HEK293 (cell line): ENCODE measurements around the gene EIF3F.

Experiments used
- CTCF ChIP-seq: fragments of 450-650 bp; formaldehyde crosslinking; IDR thresholded peaks from 2 replicates; pipeline ENCODE4 v1.5.1; 2016; ENCODE audit warnings: missing biosample characterization, missing genetic modification characterization
- ZBTB7A ChIP-seq: fragments of 450-650 bp; formaldehyde crosslinking; IDR thresholded peaks from 2 replicates; pipeline ENCODE4 v1.5.1; 2016; ENCODE audit warnings: low read depth, missing biosample characterization, missing genetic modification characterization
- ZNF214 ChIP-seq: fragments of 450-650 bp; formaldehyde crosslinking; IDR thresholded peaks from 2 replicates; pipeline ENCODE4 v1.5.1; 2017; ENCODE audit warnings: missing biosample characterization, mild to moderate bottlenecking, missing genetic modification characterization, borderline replicate concordance
- ZNF280D ChIP-seq: fragments of 450-650 bp; formaldehyde crosslinking; IDR thresholded peaks from 2 replicates; pipeline ENCODE4 v1.5.1; 2016; ENCODE audit warnings: missing biosample characterization, missing genetic modification characterization
- ZNF639 ChIP-seq: fragments of 450-650 bp; formaldehyde crosslinking; IDR thresholded peaks from 2 replicates; pipeline ENCODE4 v1.5.1; 2016; ENCODE audit warnings: missing biosample characterization, missing genetic modification characterization

- TF ChIP-seq CTCF (tag by site-specific recombination): no peak
- no peak for TF ChIP-seq ZNF280D (tag by site-specific recombination)
- no peak for TF ChIP-seq ZBTB7A (tag by site-specific recombination)
- TF ChIP-seq ZNF214: no peak
- no peak for TF ChIP-seq ZNF639 (tag by site-specific recombination)
Observed at GRCh38 chr11:7977232-7977917, 9.8 kb upstream of the EIF3F start.
